IMR-90 (cell line): ENCODE results near the gene ARHGAP32.

Experiments used
- CEBPB ChIP-seq: IDR thresholded peaks from 2 replicates; pipeline ENCODE4 v1.6.1; 2012; ENCODE audit warnings: low read depth, low read length, improper control_type of control experiment
- POLR2A ChIP-seq: IDR thresholded peaks from 2 replicates; pipeline ENCODE4 v1.6.1; 2012; ENCODE audit warnings: mild to moderate bottlenecking, low read depth, low read length
- TF ChIP-seq, protein P1 (sequence below): conservative IDR thresholded peaks from 2 replicates; pipeline ENCODE4 v1.5.1; 2012; ENCODE audit warnings: mild to moderate bottlenecking, low read depth, low read length, improper control_type of control experiment

DNA sequence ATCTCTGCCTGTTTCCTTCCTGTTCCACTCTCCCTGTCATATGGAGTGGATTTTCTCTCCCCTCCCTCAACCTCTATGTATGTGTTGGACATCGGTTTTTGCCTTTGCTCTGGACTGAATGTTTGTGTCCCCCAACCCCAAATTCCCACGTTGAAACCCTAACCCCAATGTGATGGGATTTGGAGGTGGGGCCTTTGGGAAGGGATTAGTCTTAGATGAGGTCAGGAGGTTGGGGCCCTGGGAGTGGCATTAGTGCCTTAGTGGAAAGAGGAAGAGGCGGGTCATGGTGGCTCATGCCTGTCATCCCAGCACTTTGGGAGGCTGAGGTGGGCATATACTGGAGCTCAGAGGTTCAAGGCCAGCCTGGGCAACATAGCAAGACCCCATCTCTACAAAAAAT is 261.1 kb downstream of the ARHGAP32 start:
- TF ChIP-seq, protein P1, sequence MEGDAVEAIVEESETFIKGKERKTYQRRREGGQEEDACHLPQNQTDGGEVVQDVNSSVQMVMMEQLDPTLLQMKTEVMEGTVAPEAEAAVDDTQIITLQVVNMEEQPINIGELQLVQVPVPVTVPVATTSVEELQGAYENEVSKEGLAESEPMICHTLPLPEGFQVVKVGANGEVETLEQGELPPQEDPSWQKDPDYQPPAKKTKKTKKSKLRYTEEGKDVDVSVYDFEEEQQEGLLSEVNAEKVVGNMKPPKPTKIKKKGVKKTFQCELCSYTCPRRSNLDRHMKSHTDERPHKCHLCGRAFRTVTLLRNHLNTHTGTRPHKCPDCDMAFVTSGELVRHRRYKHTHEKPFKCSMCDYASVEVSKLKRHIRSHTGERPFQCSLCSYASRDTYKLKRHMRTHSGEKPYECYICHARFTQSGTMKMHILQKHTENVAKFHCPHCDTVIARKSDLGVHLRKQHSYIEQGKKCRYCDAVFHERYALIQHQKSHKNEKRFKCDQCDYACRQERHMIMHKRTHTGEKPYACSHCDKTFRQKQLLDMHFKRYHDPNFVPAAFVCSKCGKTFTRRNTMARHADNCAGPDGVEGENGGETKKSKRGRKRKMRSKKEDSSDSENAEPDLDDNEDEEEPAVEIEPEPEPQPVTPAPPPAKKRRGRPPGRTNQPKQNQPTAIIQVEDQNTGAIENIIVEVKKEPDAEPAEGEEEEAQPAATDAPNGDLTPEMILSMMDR, result no peak
- TF ChIP-seq POLR2A, result no peak
- no peak for TF ChIP-seq CEBPB
